Lung (tissue), 16 donors: ENCODE data around the gene CD300LD. TPM values are rescaled to one million over a fixed set of nuclear protein-coding genes. Genes with fewer than 3 reads are reported as not detected.

Source experiments
- ATAC-seq: fragments of 200-7000 bp; cut with Tn5 transposase; one replicate; pipeline ENCODE4 v1.9.1; 2020; ENCODE audit warnings: moderate number of reproducible peaks; ENCODE audit not compliant: insufficient read depth, low FRiP score
- DNase-seq, 3 donors: peaks; one replicate each; pipeline ENCODE4 v3.0.0-alpha.2; 2013 to 2017
- H3K27ac ChIP-seq, 2 donors: one replicate each; pipeline ENCODE4 v1.5.1; 2013; ENCODE audit warnings: mild to moderate bottlenecking in 2 of 2, moderate library complexity in 2 of 2, control low read depth in 1 of 2, inconsistent platforms in 1 of 2, low read depth in 1 of 2, low read length in 1 of 2
- H3K27me3 ChIP-seq, 3 donors: one replicate each; pipeline ENCODE4 v1.5.1; 2013; ENCODE audit warnings: low read length in 2 of 3; ENCODE audit not compliant: control insufficient read depth in 3 of 3, insufficient read depth in 3 of 3
- H3K36me3 ChIP-seq, 4 donors: one replicate each; pipeline ENCODE4 v1.5.1; 2013; ENCODE audit warnings: low read length in 4 of 4, mild to moderate bottlenecking in 1 of 4, moderate library complexity in 1 of 4; ENCODE audit not compliant: control insufficient read depth in 4 of 4, insufficient read depth in 4 of 4
- H3K4me1 ChIP-seq, 5 donors: one replicate each; pipeline ENCODE4 v1.5.1; 2013; ENCODE audit warnings: low read length in 5 of 5, mild to moderate bottlenecking in 2 of 5, moderate library complexity in 1 of 5; ENCODE audit not compliant: control insufficient read depth in 5 of 5, insufficient read depth in 5 of 5
- H3K4me3 ChIP-seq: one replicate; pipeline ENCODE4 v1.5.1; 2013; ENCODE audit warnings: mild to moderate bottlenecking, control low read depth, moderate library complexity
- H3K9ac ChIP-seq, 2 donors: one replicate each; pipeline ENCODE4 v1.5.1; 2013; ENCODE audit warnings: low read length in 2 of 2, control low read depth in 1 of 2; ENCODE audit not compliant: insufficient read depth in 1 of 2
- H3K9me3 ChIP-seq, 4 donors: one replicate each; pipeline ENCODE4 v1.5.1; 2013; ENCODE audit warnings: low read length in 3 of 4, mild to moderate bottlenecking in 1 of 4, moderate library complexity in 1 of 4; ENCODE audit not compliant: control insufficient read depth in 4 of 4, insufficient read depth in 3 of 4
- WGBS, 2 donors: extraction: QIAGEN DNeasy Blood & Tissue Kit; methylation state at CpG; one replicate each; pipeline ENCODE4 v1.1.7; 2013; 5-methylcytosine and 5-hydroxymethylcytosine counted together
- long read RNA-seq, 5 donors: transcript quantifications; one replicate each; lab custom pipeline, GENCODE V29; 2026
- polyA plus RNA-seq, 2 donors: library from polyadenylated mRNA; stranded (reverse); fragments of 200-250 nt; gene quantifications; one replicate each; pipeline ENCODE4 v1.2.1, GENCODE V29; 2013
- total RNA-seq, 2 donors: library from RNA; depleted of rRNA in 1 of 2; stranded (reverse); fragments of >200 nt in 1 of 2; gene quantifications; one replicate each; pipeline ENCODE4 v1.2.1, GENCODE V29; 2014 to 2021
- TF ChIP-seq, protein P1 (sequence below): IDR thresholded peaks from 2 replicates; pipeline ENCODE4 v1.5.1; 2012; ENCODE audit warnings: mild to moderate bottlenecking; ENCODE audit errors: control extremely low read depth, extremely low read depth
- donor health status: control.
- donor health status: control.
- donor health status: Bipolar disorder and iron deficiency.
- donor health status: healthy.
- donor health status: DM: yes; HTN: yes; CAD: no.

The CD300LD gene
- under 1 TPM in 1 of 2 donors, not detected in 1; 0.25 TPM for total RNA-seq
- under 1 TPM in 1 of 2 donors, not detected in 1; 0.52 TPM for polyA plus RNA-seq
- long read RNA-seq, donor 1 = 0 reads
- long read RNA-seq, donor 2 = 0 reads
- long read RNA-seq, donor 3 = 0 reads
- long read RNA-seq, donor 4 = 0 reads
- long read RNA-seq, donor 5 = 0 reads

DNA sequence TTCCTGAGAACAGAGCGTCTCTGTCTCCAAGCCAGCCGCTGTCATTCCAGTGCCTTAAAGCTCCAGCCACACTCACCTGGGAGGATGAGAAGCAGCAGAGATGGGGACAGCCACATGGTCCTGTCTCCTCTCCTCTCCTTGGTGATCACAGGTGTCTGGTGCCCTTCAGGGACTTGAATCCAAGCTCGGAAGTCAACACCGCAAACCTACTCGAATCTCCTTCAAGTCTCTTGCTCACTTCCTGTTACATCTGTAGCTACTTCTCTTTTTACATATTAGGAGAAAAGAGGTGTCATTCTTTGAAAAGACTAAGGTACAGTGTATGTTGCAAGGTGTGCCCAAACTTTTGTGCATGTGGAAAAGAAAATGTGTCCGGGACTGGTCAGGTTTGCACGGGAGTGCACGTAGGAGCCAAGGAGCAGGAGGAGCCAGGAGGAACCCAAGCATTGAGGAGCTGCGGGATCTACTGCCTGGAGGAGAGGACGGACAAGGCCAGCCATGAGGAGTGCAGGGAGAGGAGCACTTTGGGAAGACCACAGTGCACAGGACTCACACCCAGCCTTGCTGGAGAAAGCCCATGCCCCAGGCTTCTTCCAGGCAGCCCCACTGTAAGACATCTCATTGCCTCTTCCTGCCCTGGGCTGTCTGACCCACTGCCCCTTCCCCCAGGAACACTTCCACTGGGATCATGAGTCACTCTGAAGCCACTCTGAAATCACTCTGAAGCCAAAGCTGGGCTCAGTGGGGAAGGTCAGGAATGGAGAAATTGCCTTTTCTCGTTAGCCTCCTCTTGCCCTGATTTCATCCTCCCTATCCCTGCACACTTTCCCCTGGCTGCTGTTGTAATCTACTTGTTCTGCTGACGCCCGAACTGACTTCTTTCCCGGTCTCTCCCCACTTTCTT, at the start of gene CD300LD:
Gene CD300LD (minus strand): TSS at position 197 of the 904 bp plus-strand sequence. CDS start 81 bp downstream, at position 116.
- DNase-seq (no peak), ATAC-seq (no peak)
- Histone ChIP-seq H3K27me3 (peaks cover 0 to 4% (median 0%) of the 10 kb centered on the region in 3 donors), H3K4me3 (no peak within 1 kb of the TSS), H3K4me1 (no peaks in the 10 kb centered on the region), H3K9ac (no peak within 1 kb of the TSS), H3K27ac (no peak within 1 kb of the TSS), H3K9me3 (peaks cover 0 to 2% (median 0%) of the 10 kb centered on the region in 4 donors), H3K36me3 (no peaks in the 10 kb centered on the region)
- 58 to 69% methylated on average over 14 of the region's 14 CpGs for WGBS, 2 donors
- TF ChIP-seq, protein P1, sequence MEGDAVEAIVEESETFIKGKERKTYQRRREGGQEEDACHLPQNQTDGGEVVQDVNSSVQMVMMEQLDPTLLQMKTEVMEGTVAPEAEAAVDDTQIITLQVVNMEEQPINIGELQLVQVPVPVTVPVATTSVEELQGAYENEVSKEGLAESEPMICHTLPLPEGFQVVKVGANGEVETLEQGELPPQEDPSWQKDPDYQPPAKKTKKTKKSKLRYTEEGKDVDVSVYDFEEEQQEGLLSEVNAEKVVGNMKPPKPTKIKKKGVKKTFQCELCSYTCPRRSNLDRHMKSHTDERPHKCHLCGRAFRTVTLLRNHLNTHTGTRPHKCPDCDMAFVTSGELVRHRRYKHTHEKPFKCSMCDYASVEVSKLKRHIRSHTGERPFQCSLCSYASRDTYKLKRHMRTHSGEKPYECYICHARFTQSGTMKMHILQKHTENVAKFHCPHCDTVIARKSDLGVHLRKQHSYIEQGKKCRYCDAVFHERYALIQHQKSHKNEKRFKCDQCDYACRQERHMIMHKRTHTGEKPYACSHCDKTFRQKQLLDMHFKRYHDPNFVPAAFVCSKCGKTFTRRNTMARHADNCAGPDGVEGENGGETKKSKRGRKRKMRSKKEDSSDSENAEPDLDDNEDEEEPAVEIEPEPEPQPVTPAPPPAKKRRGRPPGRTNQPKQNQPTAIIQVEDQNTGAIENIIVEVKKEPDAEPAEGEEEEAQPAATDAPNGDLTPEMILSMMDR = no peak

DNA sequence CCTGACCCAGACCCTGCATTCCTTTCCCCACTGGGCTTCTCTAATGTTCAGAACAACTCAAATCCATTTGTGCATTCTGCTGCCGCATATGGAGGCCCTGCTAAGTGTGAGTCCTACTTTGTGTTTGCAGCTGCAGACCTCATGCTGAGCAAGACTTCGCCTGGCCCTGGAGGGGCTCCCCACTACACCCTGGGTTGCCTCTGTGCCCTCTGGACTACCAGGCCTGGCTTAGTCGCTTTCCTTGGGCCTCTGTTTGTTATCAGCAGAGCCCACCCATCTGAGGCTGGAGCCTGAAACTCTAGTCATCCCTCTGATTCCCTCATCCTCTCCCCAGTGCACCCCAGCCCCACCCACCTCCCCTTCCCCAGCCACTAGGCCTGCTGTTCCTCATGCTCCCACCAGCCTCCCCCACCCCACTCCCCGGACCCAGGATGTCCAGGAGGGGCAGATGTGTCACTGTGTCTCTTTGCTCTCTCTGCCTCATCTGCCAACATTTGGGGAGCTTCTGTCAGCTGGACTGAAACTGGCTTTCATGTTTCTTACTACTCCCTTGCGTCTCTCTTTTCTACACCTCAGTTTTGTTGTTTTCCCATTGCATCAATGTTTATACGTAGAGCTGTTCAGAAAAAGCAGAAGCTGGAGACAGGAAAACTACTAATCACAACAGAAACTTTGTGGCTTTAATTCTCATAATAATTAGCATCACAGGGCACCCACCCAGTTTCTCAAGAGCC, 49.3 kb upstream of the CD300LD start:
- no peaks in the 10 kb centered on the region for H3K9me3 ChIP-seq
- peaks cover 0 to 15% (median 2%) of the 10 kb centered on the region in 3 donors for H3K27me3 ChIP-seq
- 48 to 58% methylated on average over 6 of the region's 6 CpGs for WGBS, 2 donors
- H3K36me3 ChIP-seq = no peaks in the 10 kb centered on the region
- H3K27ac ChIP-seq = no peak overlapping the region
- no peak overlapping the region for H3K4me3 ChIP-seq
- TF ChIP-seq, protein P1 = no peak
- DNase-seq (no peak), ATAC-seq (no peak)
- H3K4me1 ChIP-seq = no peaks in the 10 kb centered on the region
- no peak overlapping the region for H3K9ac ChIP-seq

DNA sequence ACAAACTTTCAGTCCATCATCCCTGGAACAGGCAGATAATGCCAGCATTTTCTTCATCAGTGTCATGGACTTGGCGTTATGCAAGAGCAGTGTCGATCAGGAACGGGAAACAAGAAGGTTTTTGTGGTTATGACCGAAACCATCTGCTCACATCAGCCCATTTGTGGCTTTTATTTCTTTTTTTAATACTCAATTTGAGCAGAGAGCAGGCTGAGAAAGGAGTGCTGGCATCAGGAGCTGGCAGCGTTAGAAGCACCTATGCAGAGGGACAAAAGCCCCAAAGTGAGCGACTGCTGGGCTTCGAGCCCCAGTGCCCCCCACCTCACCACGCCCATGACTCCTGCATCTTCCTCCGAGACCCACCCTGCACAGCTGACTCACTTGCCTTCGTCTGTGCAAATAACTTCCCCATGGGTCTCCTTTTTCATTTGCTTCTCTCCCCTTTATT, 47.6 kb upstream of the CD300LD start:
- DNase-seq (peak in 1 of 3 donors; percentile 11), ATAC-seq (no peak)
- Histone ChIP-seq H3K4me3 (no peak overlapping the region), H3K9me3 (no peaks in the 10 kb centered on the region), H3K9ac (no peak overlapping the region), H3K36me3 (no peaks in the 10 kb centered on the region), H3K27ac (no peak overlapping the region), H3K4me1 (no peaks in the 10 kb centered on the region), H3K27me3 (peaks cover 0 to 15% (median 7%) of the 10 kb centered on the region in 3 donors)
- WGBS, 2 donors = 27 to 50% methylated on average over 10 of the region's 10 CpGs
- TF ChIP-seq, protein P1 = no peak
